GF-D8 (cell line): ENCODE measurements around the gene TRIM29.
A peak's percentile ranks its signal among the peaks of the same experiment; 100 is the strongest.
"Not testable (repeated sequence)": the region's sequence is repeated elsewhere in the genome, so short reads cannot be mapped to it uniquely, and the experiment has no call there.

Experiments
- DNase-seq: peaks from one replicate; lab custom pipeline; 2025; lab: John Stamatoyannopoulos, UW

Gene TRIM29

DNA sequence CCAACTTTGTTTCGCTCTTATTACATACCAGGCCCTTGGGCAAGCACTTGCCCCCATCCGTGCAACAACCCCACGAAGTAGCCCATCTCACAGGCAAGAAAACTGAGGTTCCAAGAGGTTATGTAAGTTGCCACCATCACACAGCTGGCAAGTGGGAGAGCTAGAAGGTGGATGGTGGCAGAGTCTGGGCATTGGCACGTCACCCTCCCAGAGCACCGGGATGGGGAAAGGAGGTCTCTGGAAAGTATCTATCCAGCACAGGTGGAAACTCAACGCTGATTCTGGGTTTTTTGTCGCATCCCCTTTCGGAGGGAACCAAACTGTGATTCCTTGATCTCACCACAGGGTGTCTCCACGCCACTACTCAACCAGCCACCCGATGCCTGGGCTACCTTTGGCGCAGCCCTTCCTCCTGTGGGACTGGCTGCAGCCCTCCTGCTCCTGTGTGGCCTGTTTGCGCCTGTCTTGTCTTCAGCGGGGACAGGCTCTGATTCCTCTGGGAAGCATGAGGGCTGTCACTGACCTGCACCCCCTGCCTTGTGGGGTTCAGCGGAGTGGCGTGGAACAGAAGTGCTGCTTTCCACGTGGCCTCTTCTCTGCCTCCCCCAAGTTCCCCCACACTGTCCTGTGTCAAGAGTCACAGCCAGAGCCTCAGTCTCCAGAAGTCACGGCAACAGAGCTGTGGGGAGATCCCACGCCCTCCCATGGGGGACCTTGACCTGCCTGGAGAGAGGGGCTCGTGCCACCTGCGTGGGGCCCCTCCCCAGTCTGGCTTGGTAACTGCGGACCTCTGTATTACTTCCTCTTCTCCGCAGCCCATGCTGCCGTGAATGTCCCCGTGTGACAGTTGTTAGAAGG is 34.4 kb upstream of the TRIM29 start:
- peak; percentile 80 for DNase-seq

DNA sequence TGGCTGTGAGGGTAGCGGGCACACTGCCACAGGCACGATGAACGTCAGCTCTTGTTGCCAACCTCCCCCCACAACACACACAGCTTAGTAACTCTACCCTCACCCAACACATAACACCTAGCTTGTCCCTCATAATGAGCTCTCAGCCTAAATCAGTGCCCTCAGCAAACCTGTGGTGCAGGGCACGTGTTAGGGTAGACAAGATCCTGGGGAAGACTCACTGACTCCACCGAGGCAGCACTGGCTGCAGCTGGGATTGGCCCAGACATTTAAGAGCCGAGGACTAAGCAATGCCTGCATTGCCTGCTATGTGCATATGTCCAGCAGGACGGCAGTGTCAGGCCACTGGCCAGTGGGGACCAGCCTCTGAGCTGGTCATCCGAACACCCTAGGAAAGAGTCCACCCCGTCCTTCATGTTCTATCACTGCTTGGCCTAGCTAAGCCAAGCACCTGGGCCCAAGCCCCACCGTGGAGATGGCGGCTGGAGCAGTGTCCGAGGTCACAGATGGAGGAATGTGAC is 32.9 kb upstream of the TRIM29 start:
- no peak for DNase-seq

DNA sequence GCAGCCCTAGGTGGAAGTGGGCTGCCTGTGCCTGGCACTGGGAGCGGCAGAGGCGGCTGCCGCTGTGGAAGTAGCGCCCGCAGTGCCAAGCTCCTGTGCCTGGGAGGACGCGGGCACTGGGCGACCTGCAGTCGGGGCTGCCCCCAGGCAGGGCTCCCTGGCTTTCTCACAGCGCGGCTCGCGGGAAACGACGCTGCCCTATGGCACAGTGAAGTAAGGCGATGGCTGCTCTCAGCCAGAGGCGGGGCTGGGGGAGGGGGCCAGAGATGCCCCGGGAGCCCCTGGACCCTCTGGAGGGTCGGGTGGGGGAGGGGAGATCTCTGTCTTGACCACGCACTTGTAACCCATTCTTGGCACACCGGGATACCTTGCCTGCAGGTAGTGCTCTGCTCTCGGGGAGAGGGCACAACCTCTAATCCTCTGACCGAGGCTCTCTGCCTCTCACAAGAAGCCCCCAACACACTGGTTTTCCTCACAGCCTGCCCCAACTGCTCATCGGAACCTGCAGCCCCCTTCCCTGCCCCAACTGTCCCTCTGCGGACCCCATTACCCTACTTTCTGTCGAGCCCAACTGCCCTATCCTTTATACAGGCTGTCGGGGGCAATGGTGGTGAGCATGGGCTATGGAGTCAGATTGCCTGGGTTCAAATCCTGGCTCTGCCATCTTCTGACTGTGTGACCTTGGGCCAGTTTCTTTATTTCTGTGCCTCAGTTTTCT is 32.2 kb upstream of the TRIM29 start:
- no peak for DNase-seq

DNA sequence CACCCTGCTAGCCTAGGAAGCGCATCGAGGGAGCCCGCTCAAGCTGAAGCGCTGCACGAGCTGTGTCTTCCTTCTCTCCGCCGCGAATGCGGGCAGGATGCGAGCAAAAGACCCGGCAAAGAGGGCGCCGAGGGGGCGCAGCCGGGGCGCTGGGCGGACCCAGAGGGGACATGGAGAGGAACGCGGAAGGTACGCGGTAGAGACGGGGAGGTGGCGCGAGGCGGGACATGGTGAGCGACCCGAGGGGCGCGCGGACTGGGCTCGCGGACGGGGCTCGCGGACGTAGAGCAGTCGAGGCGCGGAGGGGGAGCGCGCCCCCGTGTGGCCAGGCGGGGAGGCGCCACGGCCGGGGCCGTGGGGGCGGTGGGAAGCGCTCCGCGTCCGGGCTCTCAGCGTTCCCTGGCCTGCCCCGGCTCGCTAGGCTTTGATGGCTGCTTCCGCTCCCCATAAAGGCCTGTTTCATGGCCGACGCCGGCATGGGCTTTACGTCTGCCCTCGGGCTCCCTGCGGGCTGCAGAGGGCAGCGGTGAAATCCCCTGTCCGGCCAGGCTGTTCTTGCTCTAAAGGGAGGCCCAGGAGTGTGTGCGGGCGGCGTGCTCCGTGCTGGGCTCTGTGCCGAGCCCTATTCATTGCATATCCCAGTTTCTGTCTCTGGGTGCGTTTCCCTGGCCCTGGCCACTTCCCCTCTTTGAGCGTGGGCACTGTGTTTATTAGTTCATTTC is 31.2 kb upstream of the TRIM29 start:
- no peak for DNase-seq

DNA sequence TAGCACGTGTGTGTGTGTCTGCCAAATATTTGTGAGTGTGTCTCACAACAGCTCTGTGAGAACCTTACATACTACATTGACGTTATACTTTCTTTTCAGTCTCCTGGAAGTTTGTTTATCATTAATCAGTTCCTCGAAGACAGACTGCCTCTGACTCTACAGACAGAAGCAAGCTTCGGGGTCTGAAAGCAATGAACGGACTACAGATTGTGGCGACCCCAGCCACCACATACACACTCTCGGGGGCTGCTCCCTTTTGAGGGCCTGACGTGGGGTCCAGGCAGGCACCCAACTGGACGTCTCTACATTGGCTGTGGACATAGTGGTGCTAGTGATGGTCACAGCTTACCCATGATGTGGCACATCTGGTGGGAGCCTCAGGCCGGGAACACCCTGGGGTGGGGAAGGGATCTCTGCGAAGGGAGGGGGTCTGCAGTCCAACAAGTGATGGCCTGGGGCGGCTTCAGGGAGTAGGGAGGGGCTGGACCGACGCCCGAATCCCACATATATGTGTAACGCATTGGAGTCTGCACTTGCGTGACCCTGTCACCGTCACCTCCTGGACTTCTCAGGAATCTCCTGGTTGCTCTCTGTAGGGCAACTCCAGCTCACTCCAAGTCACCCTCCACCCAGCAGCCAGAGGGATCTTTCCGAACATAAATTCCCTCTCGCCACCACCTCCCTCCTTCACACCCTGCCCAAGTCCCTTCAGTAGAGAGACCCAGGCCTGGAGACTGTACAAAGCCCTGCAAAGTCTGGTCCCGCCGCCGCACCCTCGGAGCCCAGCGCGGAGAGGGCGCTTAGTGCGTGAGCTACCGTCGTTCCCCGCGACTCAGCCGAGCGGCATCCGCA is 30.4 kb upstream of the TRIM29 start:
- no peak for DNase-seq

DNA sequence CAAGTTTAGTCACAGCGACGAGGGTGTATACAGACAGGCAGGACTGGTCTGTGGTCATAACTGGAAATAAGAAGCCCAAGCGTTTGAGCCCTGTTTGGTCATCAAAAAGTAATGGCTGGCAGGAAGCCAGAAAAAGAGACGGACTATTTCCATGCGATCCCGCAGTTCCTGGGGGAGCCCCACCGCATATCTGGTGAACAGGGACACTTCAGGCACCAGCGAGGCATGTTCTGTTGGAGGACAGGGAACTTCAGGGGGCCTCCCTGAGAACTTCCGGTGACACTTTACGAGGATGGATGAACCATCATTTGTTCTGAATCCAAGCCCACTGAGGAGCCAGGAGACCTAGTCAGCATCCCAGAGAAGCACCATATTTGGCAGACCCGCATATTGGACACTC is 29.7 kb upstream of the TRIM29 start:
- no peak for DNase-seq

DNA sequence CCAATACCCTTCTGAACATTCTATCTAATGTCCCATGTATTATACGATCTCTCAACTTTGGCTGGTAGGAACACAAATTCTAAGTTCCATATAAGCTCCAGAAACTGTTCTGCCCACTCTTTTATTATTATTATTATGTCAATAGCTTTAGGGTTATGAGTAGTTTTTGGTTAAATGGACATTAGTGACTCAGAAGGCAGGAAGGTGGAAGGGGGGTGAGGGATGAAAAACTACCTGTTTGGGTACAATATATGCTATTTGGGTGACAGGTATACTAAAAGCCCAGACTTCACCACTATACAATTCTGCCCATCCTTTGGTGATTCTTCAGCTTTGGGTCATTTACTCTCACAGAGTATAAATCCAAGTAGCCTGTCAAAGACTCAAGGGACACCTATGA is 22.5 kb upstream of the TRIM29 start:
- no peak for DNase-seq

DNA sequence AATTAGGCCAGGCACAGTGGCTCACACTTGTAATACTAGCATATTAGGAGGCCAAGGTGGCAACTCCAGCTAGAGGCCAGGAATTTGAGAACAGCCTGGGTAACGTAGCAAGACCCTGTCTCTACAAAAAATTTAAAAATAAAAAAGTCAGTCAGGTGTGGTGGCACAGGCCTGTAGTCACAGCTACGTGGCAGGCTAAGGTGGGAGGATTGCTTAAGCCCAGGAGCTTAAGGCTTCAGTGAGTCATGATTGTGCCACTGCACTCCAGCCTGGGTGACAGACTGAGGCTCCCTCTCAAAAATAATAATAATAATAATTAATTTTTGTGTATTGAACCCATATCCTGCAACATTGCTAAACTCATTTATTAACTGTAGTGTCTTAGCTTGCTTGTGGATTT is 15.3 kb upstream of the TRIM29 start:
- DNase-seq, result no peak

DNA sequence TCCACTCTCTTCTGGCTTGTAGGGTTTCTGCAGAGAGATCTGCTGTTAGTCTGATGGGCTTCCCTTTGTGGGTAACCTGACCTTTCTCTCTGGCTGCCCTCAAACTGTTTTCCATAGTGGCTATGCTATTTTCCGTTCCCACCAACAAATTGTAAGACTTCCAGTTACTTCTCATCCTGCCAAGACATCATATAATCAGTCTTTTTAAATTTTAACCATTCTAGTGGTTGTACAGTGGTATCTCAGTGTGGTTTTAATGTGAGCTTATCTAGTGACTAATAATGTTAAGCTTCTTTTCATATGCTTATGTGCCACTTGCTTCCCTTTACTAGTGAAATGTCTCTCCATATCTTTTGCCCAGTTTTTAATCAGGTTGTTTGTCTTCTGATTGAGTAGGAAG is 13.6 kb upstream of the TRIM29 start:
- DNase-seq, result no peak

DNA sequence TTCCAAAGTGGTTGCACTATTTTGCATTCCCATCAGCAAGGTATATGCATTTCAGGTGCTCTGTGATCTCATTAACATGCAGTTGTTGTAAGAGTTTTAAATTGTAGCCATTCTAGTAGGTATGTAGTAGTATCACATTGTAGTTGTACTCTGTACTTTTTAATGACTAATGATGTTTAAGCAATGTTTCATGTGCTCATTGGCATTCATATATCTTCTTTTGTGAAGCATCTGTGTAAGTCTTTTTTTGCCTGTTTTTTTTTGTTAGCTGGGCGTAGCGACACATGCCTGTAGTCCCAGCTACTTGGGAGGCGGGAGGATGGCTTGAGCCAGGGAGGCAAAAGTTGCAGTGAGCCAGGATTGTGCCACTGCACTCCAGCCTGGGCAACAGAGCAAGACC is 11.3 kb upstream of the TRIM29 start:
- no peak for DNase-seq

DNA sequence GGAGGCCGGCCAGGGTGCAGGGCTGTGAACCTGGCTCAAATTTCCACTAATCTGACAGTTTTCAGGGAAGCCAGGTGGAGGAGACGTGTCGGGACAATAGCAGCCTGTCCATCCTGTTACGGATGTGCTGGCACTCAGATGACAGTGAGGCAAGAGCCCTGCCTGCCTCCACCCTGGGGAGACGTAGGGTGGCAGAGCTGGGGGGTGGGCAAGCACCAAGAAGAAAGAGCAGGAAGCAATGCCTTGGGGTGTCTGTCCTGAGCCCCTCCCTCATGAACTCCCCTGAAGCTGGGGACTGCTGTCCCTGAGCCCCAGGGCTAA is 10.0 kb upstream of the TRIM29 start:
- no peak for DNase-seq

DNA sequence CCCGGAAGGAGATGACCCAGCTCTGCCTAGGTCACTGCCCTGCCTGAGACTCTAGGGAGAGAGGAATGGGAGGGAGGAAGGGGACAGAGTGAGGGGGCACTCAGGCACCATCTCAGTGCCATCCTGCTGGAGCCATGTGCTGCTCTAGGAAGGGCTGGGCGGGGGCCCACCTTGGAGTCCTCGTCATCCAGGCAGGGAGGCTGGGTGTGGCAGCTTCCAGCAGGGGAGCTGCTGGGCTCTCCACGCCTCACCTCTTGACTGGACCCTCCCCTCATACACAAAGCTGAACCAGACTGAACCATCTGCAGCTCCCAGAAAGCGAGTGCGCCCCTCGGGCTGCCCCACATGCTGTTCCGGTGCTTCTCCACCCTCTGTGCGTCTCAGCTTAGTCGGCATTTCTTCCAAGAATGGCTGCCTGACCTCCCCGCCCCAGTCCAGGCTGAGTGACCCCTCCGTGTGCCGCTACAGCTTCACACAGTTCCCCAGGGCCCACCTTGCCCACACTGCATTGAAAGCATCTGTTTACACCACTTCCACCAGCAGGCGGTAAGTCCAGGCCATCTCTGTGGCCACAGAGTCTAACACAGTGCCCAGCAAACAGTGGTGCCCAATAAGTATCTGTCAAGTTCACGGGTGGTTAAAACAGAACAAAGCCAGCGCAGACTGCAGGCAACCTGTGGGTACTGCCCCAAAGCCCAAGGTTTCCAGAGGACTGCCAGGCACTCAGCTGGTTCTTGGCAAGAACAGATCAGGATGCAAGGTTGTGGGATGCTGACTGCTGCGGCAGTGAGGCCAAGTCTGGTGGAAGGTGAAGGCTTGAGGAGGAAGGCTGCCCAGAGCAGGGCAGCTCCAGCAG is 9.4 kb upstream of the TRIM29 start:
- DNase-seq, result no peak

DNA sequence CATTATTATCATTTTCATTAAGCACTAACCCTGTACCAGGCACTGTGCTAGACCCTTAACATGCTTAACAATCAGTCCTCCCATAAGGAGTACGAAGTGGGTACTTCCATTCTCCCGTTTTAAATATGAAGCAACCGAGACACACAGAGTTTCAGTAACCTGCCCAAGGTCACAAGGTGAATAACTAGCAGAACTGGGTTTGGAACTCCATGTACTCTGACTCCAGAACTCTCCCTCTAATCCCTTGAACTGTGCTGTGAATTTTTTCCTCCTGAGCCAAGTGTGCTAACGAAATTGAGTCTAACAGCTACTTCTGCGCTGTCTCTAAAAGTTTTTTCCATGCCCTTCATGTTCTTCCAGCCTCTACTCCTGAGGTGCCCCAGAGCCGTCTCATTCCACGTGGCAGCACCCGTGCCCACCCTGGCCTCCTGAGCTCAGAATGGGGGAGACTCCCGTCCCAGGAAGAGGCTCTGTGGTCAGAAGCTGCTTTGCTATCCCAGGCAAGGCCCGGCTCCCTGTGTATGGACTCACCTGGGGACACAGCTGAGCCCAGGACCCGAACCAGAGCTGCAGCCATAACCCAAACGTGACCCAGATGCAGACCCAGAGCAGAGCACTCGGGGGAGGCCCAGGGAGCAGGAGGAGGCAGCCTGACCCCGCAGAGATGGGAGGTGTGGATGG is 8.6 kb upstream of the TRIM29 start:
- no peak for DNase-seq

DNA sequence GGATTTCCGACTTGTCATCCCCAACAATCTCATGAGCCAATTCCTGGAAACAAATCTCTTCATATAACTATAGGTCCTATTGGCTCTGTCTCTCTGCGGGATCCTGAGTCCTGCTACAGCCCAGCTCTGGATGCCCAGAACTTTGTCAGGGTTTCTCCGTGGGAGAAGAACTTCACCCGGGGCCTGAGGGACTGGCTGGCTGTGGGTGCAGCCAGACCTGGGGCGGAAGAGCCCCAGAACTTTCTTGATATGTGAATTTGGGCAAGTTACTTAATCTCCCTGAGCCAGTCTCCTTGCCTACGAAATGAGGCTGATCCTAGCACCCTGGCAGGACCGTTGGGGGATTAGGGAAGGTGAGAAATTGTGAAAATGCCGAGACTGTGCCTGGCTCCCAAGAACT is 6.6 kb upstream of the TRIM29 start:
- no peak for DNase-seq

DNA sequence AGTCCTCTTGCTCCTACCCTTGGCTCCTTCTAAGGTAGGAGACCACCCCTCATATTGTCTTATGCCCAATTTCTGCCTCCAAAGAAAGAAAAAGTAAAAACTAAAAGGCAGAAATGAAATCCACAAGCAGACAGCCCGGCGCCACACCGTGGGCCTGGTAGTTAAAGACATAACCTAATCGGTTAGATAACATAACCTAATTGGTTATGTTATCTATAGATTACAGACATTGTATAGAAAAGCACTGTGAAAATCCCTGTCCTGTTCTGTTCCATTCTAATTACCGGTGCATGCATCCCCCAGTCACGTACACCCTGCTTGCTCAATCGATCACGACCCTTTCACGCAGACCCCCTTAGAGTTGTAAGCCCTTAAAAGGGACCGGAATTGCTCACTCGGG is 5.6 kb upstream of the TRIM29 start:
- not testable (repeated sequence) for DNase-seq

DNA sequence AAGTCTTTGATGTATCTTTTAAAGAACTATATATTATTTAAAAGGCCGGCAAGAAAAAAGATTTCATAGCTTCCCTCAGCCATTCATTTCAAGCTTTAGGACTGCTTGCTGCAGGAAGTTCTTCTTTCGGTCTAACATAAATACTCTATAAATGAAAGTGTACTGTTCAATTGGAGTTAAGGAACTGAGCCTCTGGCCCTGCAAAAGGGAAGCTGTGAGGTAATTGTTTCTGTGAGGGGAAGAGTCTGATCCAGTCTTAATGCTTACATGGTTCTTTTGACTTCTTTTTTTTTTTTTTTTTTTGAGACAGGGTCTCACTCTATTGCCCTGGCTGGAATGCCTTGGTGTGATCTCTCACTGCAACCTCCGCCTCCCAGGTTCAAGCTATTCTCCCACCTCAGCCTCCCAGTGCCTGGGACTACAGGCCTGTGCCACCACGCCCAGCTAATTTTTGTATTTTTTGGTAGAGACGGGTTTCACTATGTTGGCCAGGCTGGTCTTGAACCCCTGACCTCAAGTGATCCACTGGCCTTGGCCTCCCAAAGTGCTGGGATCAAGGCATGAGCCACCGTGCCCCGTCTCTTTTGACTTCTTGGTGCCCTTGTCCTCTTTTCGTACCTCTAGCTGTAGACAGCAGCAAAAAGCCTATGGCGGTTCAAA is 4.7 kb upstream of the TRIM29 start:
- DNase-seq, result no peak

DNA sequence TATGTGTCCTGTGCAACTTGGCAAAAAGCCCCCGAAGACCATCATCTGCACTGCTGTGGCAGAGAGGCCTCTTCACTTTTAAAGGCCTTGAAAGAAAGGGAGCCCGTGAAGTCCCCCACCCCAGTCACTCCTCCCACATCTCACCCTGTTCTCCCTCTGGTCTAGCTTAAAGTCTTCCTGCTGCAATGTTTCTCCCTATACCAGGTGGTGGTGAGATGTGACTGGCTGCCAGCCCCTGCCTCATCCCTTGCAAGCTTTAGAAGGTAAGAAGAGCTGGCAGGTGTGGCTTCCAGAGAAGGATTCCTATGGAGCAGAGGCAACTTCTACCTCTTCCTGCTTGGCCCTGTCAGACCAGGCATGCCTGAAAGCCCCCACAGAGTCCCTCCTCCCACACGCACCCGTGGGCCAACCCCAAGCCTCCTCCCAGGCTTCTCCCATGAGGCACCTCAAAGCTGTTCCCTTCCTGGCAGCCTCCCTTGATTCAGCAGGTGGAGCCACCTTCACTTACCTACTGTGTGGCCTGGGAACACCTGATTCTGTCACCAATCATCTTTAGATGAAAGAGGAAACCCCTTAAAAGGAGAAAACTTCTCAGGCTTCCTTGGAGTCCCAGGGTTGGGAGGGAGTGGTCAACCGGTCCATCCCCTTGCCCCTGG is 4.0 kb upstream of the TRIM29 start:
- DNase-seq, result no peak

DNA sequence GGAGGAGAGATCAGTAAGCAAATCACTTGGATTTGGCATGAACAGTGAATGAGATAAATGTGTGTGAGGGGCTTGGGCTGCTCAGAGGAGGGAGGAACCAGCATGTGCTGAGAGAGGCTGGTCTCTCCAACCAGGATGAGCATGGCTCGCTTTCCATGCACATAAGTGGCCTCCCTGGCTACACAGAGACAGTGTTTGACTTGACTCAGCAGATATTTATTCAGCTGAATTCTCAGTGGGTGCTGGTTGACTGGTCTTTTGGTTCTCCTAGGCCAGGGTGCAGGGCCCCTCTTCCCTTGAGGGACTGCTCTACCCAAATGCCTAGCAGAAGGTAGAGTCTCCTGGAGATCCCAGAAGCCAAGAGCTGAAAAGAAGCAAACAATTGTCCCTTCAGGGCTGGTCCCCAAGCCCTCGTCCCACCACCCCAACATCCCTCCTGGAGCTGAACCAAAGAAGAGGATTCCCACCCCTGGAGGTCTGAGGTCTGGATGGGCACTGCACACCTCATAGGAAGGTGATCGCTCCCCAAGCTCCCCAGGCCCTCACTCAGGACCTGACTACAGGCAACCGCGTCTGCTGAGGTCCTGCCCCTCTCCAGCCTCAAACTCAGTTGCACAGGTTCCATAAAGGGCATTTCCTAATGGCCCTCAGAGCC is 3.3 kb upstream of the TRIM29 start:
- DNase-seq, result no peak
